ENCODE data around the gene MAPKAPK3. TPM values are rescaled to one million over a fixed set of nuclear protein-coding genes. Genes with fewer than 3 reads are reported as not detected.

Gene MAPKAPK3
- total RNA-seq, 1 donor from 2014 or later, result 40.3 TPM

- Mint-ChIP-seq H3K27ac (no peak overlapping the region), H3K4me1 (ENCODE audit: unreplicated experiment) (no peaks in the 10 kb centered on the region), H3K36me3 (no peaks in the 10 kb centered on the region), H3K27me3 (peaks cover 4% of the 10 kb centered on the region), H3K9me3 (no peaks in the 10 kb centered on the region), H3K4me3 (no peak overlapping the region)
- no peak for TF ChIP-seq CTCF (conservative IDR thresholded peaks at IDR 0.05)
- DNase-seq (ENCODE audit: extremely low spot score, unreplicated experiment), result no peak
Measured at GRCh38 chr3:50658416-50658815, 41.5 kb downstream of the MAPKAPK3 start.

GRCh38 chr3:50658831-50659230 lies 41.9 kb downstream of the MAPKAPK3 start:
- Mint-ChIP-seq H3K4me1 (ENCODE audit: unreplicated experiment) (no peaks in the 10 kb centered on the region), H3K9me3 (no peaks in the 10 kb centered on the region), H3K4me3 (no peak overlapping the region), H3K36me3 (no peaks in the 10 kb centered on the region), H3K27me3 (peaks cover 4% of the 10 kb centered on the region), H3K27ac (no peak overlapping the region)
- DNase-seq (ENCODE audit: extremely low spot score, unreplicated experiment), result no peak
- TF ChIP-seq CTCF (conservative IDR thresholded peaks at IDR 0.05), result no peak

- TF ChIP-seq CTCF (conservative IDR thresholded peaks at IDR 0.05), result no peak
- Mint-ChIP-seq H3K27me3 (peaks cover 5% of the 10 kb centered on the region), H3K27ac (no peak overlapping the region), H3K9me3 (no peaks in the 10 kb centered on the region), H3K4me1 (ENCODE audit: unreplicated experiment) (no peaks in the 10 kb centered on the region), H3K4me3 (no peak overlapping the region), H3K36me3 (no peaks in the 10 kb centered on the region)
- DNase-seq (ENCODE audit: extremely low spot score, unreplicated experiment), result no peak
Measured at GRCh38 chr3:50660386-50660785, 43.4 kb downstream of the MAPKAPK3 start.

GRCh38 chr3:50661321-50661837 lies 44.4 kb downstream of the MAPKAPK3 start:
- Mint-ChIP-seq H3K27me3 (peaks cover 11% of the 10 kb centered on the region), H3K4me3 (no peak overlapping the region), H3K4me1 (ENCODE audit: unreplicated experiment) (no peaks in the 10 kb centered on the region), H3K27ac (no peak overlapping the region), H3K9me3 (no peaks in the 10 kb centered on the region), H3K36me3 (no peaks in the 10 kb centered on the region)
- no peak for DNase-seq (ENCODE audit: extremely low spot score, unreplicated experiment)
- no peak for TF ChIP-seq CTCF (conservative IDR thresholded peaks at IDR 0.05)

GRCh38 chr3:50662408-50662807 lies 45.5 kb downstream of the MAPKAPK3 start:
- peaks cover 21% of the 10 kb centered on the region for H3K27me3 Mint-ChIP-seq
- H3K27ac Mint-ChIP-seq, result no peak overlapping the region
- H3K9me3 Mint-ChIP-seq, result no peaks in the 10 kb centered on the region
- TF ChIP-seq CTCF (conservative IDR thresholded peaks at IDR 0.05), result no peak
- H3K4me3 Mint-ChIP-seq, result no peak overlapping the region
- DNase-seq (ENCODE audit: extremely low spot score, unreplicated experiment), result no peak
- H3K4me1 Mint-ChIP-seq (ENCODE audit: unreplicated experiment), result no peaks in the 10 kb centered on the region
- H3K36me3 Mint-ChIP-seq, result no peaks in the 10 kb centered on the region

Measured in type B pancreatic cell (in vitro differentiated cells).